Activated CD8-positive, alpha-beta memory T cell treated with anti-CD3 and anti-CD28 coated beads, Interleukin-2, amount 50 U/mL, for 4 hours (primary cell): Measurements from ENCODE around the gene EIF4E1B.
A peak's percentile ranks its signal among the peaks of the same experiment; 100 is the strongest.

ENCODE experiments used
- DNase-seq: peaks from one replicate; pipeline ENCODE4 v3.0.0-alpha.2; 2020

The EIF4E1B gene

GRCh38 chr5:176628406-176629228 lies 1.9 kb upstream of the EIF4E1B start:
- DNase-seq = no peak

GRCh38 chr5:176629317-176629852 lies 1.1 kb upstream of the EIF4E1B start:
- no peak for DNase-seq

- DNase-seq = no peak
These were observed 277 bp downstream of the EIF4E1B start for GRCh38 chr5:176630681-176631222.

GRCh38 chr5:176631383-176632200 lies 1.1 kb downstream of the EIF4E1B start:
- no peak for DNase-seq

- no peak for DNase-seq
These were observed 2.3 kb downstream of the EIF4E1B start for GRCh38 chr5:176632745-176633144.

GRCh38 chr5:176633598-176633997 lies 3.1 kb downstream of the EIF4E1B start:
- no peak for DNase-seq

- no peak for DNase-seq
These were observed 6.0 kb downstream of the EIF4E1B start for GRCh38 chr5:176636426-176636825.

- no peak for DNase-seq
These were observed 7.1 kb downstream of the EIF4E1B start for GRCh38 chr5:176637556-176637955.

GRCh38 chr5:176638437-176638836 lies 8.0 kb downstream of the EIF4E1B start:
- DNase-seq = no peak

GRCh38 chr5:176639208-176639607 lies 8.7 kb downstream of the EIF4E1B start:
- no peak for DNase-seq

GRCh38 chr5:176639981-176640380 lies 9.5 kb downstream of the EIF4E1B start:
- no peak for DNase-seq

- no peak for DNase-seq
These were observed 10.1 kb downstream of the EIF4E1B start for GRCh38 chr5:176640616-176641015.

- no peak for DNase-seq
These were observed 12.4 kb downstream of the EIF4E1B start for GRCh38 chr5:176642675-176643490.

GRCh38 chr5:176643491-176644219 lies 13.2 kb downstream of the EIF4E1B start:
- no peak for DNase-seq

GRCh38 chr5:176644294-176644693 lies 13.8 kb downstream of the EIF4E1B start:
- DNase-seq = no peak

GRCh38 chr5:176644878-176645670 lies 14.6 kb downstream of the EIF4E1B start:
- DNase-seq = no peak

GRCh38 chr5:176646049-176646706 lies 15.7 kb downstream of the EIF4E1B start:
- DNase-seq = no peak

- no peak for DNase-seq
These were observed 16.2 kb downstream of the EIF4E1B start for GRCh38 chr5:176646707-176647029.

- peak; percentile 99 for DNase-seq
These were observed 16.8 kb downstream of the EIF4E1B start, which contains the start of gene TSPAN17 for GRCh38 chr5:176647030-176647842. TSS of gene TSPAN17 (plus strand) at chr5:176647484. CDS start at chr5:176647616, 132 bp downstream.
